Kidney epithelial cell (primary cell): ENCODE results near the gene KIF25. TPM values are rescaled to one million over a fixed set of nuclear protein-coding genes. Genes with fewer than 3 reads are reported as not detected.

Source experiments
- DNase-seq: peaks from one replicate; pipeline ENCODE4 v3.0.0-alpha.2; 2010; ENCODE audit warnings: low read depth
- H3K27me3 ChIP-seq: 2 replicates; pipeline ENCODE4 v1.6.0; 2011; ENCODE audit warnings: low read length; ENCODE audit not compliant: control insufficient read depth, insufficient read depth
- H3K36me3 ChIP-seq: 2 replicates; pipeline ENCODE4 v1.5.1; 2011; ENCODE audit warnings: low read length; ENCODE audit not compliant: control insufficient read depth, insufficient read depth
- H3K4me3 ChIP-seq: 2 replicates; pipeline ENCODE4 v1.5.1; 2011; ENCODE audit warnings: low read depth, mild to moderate bottlenecking, control low read depth, low read length
- CTCF ChIP-seq: IDR thresholded peaks from 2 replicates; pipeline ENCODE4 v1.5.1; 2011; ENCODE audit warnings: mild to moderate bottlenecking, moderate library complexity, low read length, control low read depth, inconsistent platforms; ENCODE audit not compliant: insufficient read depth, poor library complexity, severe bottlenecking
- total RNA-seq: library from RNA; depleted of rRNA; stranded (reverse); fragments of >200 nt; gene quantifications from 2 replicates; pipeline ENCODE4 v1.2.3, GENCODE V29; 2015

Gene KIF25
- total RNA-seq, 1 donor from 2014 or later = not detected

GRCh38 chr6:167981916-167982462 is 15.5 kb upstream of the KIF25 start:
- DNase-seq = no peak
- H3K36me3 ChIP-seq = no peaks in the 10 kb centered on the region

GRCh38 chr6:167984144-167984719 is 13.2 kb upstream of the KIF25 start:
- H3K27me3 ChIP-seq = no peaks in the 10 kb centered on the region
- TF ChIP-seq CTCF = no peak
- no peaks in the 10 kb centered on the region for H3K36me3 ChIP-seq
- no peak for DNase-seq
- H3K4me3 ChIP-seq = no peak overlapping the region

More at GRCh38 chr6:167981916-167982462, 15.5 kb upstream of the KIF25 start:
- TF ChIP-seq CTCF = no peak
- Histone ChIP-seq H3K4me3 (no peak overlapping the region), H3K27me3 (no peaks in the 10 kb centered on the region)

DNA sequence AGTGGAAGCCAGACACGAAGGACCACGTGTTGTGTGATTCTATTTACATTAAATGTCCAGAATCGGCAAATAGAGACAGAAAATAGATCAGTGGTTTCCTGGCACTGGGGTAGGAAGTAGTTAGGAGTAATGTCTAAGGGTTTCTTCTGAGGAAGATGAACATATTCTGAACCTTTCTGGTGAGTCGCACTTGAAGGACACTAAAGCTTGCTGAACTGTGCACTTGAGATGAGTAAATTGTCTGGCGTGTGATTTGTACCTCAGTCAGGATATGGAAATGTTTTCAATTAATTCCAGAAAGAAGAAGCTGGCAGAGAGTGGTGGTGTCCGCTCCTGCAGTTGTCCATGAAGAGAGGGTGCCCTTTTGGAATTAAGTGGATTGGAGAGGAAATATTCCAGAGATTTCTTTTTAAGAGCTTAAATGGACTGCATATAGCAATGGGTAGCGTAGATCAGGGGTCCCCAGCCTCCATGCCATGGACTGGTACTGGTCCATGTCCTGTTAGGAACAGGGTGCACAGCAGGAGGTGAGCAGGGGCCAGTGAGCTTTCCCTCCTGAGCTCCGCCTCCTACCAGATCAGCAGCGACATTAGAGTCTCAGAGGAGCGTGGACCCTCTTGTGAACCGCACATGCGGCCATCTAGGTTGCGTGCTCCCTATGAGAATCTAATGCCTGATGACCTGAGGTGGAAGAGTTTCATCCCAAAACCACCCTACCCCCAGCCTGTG is 12.4 kb upstream of the KIF25 start:
- H3K27me3 ChIP-seq = no peaks in the 10 kb centered on the region
- no peak overlapping the region for H3K4me3 ChIP-seq
- DNase-seq = no peak
- TF ChIP-seq CTCF = no peak
- no peaks in the 10 kb centered on the region for H3K36me3 ChIP-seq

- Histone ChIP-seq H3K4me3 (no peak overlapping the region), H3K36me3 (no peaks in the 10 kb centered on the region), H3K27me3 (no peaks in the 10 kb centered on the region)
- no peak for TF ChIP-seq CTCF
- no peak for DNase-seq
Measured at GRCh38 chr6:167985911-167986595, 11.4 kb upstream of the KIF25 start.

- Histone ChIP-seq H3K27me3 (no peaks in the 10 kb centered on the region), H3K36me3 (no peaks in the 10 kb centered on the region), H3K4me3 (no peak overlapping the region)
- no peak for TF ChIP-seq CTCF
- no peak for DNase-seq
Measured at GRCh38 chr6:167987396-167988153, 9.9 kb upstream of the KIF25 start.
